Vagina (tissue), 2 donors: ENCODE data around the gene ATP7A.

Experiments
- POLR2A ChIP-seq, 2 donors: fragments of 450-650 bp; IDR thresholded peaks; one replicate each; pipeline ENCODE4 v1.6.1; 2017; ENCODE audit warnings: antibody characterized with exemption in 2 of 2, mild to moderate bottlenecking in 2 of 2, moderate library complexity in 2 of 2
- POLR2AphosphoS5 ChIP-seq, 2 donors: sonication (generic); formaldehyde crosslinking; IDR thresholded peaks; one replicate each; pipeline ENCODE4 v1.9.0; 2017; ENCODE audit warnings: antibody characterized with exemption in 2 of 2, mild to moderate bottlenecking in 2 of 2, low read depth in 1 of 2; ENCODE audit not compliant: insufficient read depth in 1 of 2

GRCh38 chrX:78064152-78064551, 153.7 kb downstream of the ATP7A start:
- TF ChIP-seq POLR2AphosphoS5 (IDR thresholded peaks at IDR 0.05; ENCODE audit: insufficient read depth in 1 of 2, low read depth in 1 of 2) (no peak), POLR2A (IDR thresholded peaks at IDR 0.05) (no peak)
